Activated CD8-positive, alpha-beta memory T cell treated with anti-CD3 and anti-CD28 coated beads, Interleukin-2, amount 50 U/mL, for 24 hours (primary cell): ENCODE measurements around the gene KHDC3L.

Experiments used
- DNase-seq: peaks from one replicate; pipeline ENCODE4 v3.0.0-alpha.2; 2020; ENCODE audit errors: extremely low read depth

Gene KHDC3L

GRCh38 chr6:73362358-73362757 is at the start of gene KHDC3L:
KHDC3L (plus strand) TSS chr6:73362658; CDS start chr6:73362730, 72 bp downstream.
- DNase-seq = no peak

- DNase-seq = no peak
These were observed 47.6 kb upstream of the KHDC3L start for GRCh38 chr6:73314577-73315492.

GRCh38 chr6:73323323-73323722 is 39.1 kb upstream of the KHDC3L start:
- DNase-seq = no peak

- DNase-seq = no peak
These were observed 36.8 kb upstream of the KHDC3L start for GRCh38 chr6:73325656-73326055.

GRCh38 chr6:73328790-73329189 is 33.7 kb upstream of the KHDC3L start:
- no peak for DNase-seq

- DNase-seq = no peak
These were observed 33.3 kb upstream of the KHDC3L start for GRCh38 chr6:73329201-73329600.

- DNase-seq = no peak
These were observed 23.1 kb upstream of the KHDC3L start for GRCh38 chr6:73339340-73339739.

GRCh38 chr6:73340048-73340447 is 22.4 kb upstream of the KHDC3L start:
- DNase-seq = no peak

- DNase-seq = no peak
These were observed 21.1 kb upstream of the KHDC3L start for GRCh38 chr6:73341335-73341734.

- DNase-seq = no peak
These were observed 20.3 kb upstream of the KHDC3L start for GRCh38 chr6:73342174-73342573.

- DNase-seq = no peak
These were observed 19.3 kb upstream of the KHDC3L start for GRCh38 chr6:73343164-73343563.

GRCh38 chr6:73348550-73349204 is 13.8 kb upstream of the KHDC3L start:
- DNase-seq = no peak

- no peak for DNase-seq
These were observed 13.1 kb upstream of the KHDC3L start for GRCh38 chr6:73349311-73349710.

- DNase-seq = no peak
These were observed 8.5 kb upstream of the KHDC3L start, which contains the start of gene DPPA5 for GRCh38 chr6:73353636-73354593. DPPA5 (minus strand) TSS chr6:73354276; CDS start chr6:73354225, 51 bp downstream.

GRCh38 chr6:73362869-73363536 is 545 bp downstream of the KHDC3L start:
- DNase-seq = no peak

- no peak for DNase-seq
These were observed 1.0 kb downstream of the KHDC3L start for GRCh38 chr6:73363537-73363875.

- DNase-seq = no peak
These were observed 1.7 kb downstream of the KHDC3L start for GRCh38 chr6:73364121-73364520.

- no peak for DNase-seq
These were observed 2.1 kb downstream of the KHDC3L start for GRCh38 chr6:73364549-73364948.

GRCh38 chr6:73367761-73368355 is 5.4 kb downstream of the KHDC3L start:
- DNase-seq = no peak

- DNase-seq = no peak
These were observed 6.2 kb downstream of the KHDC3L start for GRCh38 chr6:73368675-73369074.

- DNase-seq = no peak
These were observed 6.7 kb downstream of the KHDC3L start for GRCh38 chr6:73369157-73369556.
